ENCODE measurements around the gene LRBA. TPM values are rescaled to one million over a fixed set of nuclear protein-coding genes. Genes with fewer than 3 reads are reported as not detected.

Gene LRBA
- total and polyA plus RNA-seq, 2 donors (not counting 3 experiments of a cell fraction or from before 2014, with no cell fraction given), result 18.0 to 35.1 TPM

DNA sequence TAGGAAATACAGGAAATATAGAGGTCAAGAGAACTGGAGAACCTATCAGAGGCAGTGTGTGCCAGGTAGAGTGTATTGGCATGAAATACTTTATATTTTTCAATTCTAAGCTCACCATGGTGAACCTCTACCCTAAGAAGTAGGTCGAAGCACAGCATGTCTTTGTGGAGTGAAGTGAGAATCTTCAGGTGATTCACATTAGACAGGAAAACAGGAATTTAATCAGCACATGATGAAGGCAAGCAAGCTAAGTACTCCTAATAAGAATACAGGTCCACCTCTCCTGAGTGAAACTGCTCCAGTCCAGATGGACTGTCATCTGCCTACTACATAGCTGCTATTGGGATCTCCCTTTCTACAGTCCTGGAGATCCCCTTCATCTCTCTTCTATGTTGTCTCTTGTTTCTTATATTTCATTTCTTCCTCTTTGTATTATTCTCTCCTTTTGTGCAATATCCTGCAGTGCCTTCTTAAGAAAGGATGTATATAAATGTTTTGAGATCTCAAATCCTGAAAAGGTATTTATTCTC, 159.0 kb downstream of the LRBA start:
- H4K20me1 ChIP-seq (replicated peaks; ENCODE audit: control insufficient read depth, extremely low read depth, insufficient read depth, low read length), result no peaks in the 10 kb centered on the region
- H3K4me1 ChIP-seq (ENCODE audit: control insufficient read depth, extremely low read depth, insufficient read depth, low read length), result no peaks in the 10 kb centered on the region
- ChIA-PET POLR2A (no interaction called here), CTCF (interaction anchor here (1.4 to 5.5 kb wide), 2 partner anchors 11 to 558 kb away, joined by 5 to 44 read pairs; no protein-coding TSS in a partner anchor)
- H3K9me3 ChIP-seq (replicated peaks; ENCODE audit: control insufficient read depth, insufficient read depth, low read length), result no peaks in the 10 kb centered on the region
- no peak overlapping the region for H3K4me3 ChIP-seq (replicated peaks in 1 of 3; ENCODE audit: insufficient read depth in 1 of 3, low read depth in 1 of 3, low read length in 3 of 3)
- no peak overlapping the region for H3K4me2 ChIP-seq (ENCODE audit: insufficient read depth, low read length)
- H3K36me3 ChIP-seq (ENCODE audit: control insufficient read depth in 2 of 2, extremely low read depth in 1 of 2, insufficient read depth in 2 of 2, low read length in 2 of 2), result no peaks in the 10 kb centered on the region
- no peaks in the 10 kb centered on the region for H3K9me1 ChIP-seq (replicated peaks; ENCODE audit: control insufficient read depth, extremely low read depth, insufficient read depth, low read length)
- no peak for FAIRE-seq
- H3K27me3 ChIP-seq (ENCODE audit: control insufficient read depth in 2 of 2, insufficient read depth in 2 of 2, low read length in 2 of 2), result no peaks in the 10 kb centered on the region
- TF ChIP-seq POLR2AphosphoS5 (IDR thresholded peaks at IDR 0.05; ENCODE audit: insufficient read depth, low read depth, low read length), result no peak
- no peak for TF ChIP-seq POLR2A (IDR thresholded peaks at IDR 0.05; ENCODE audit: low read depth, low read length)
- TF ChIP-seq EZH2 (IDR thresholded peaks at IDR 0.05; ENCODE audit: borderline replicate concordance, low read depth, low read length, severe bottlenecking), result no peak
- TF ChIP-seq MYC (IDR thresholded peaks at IDR 0.05; ENCODE audit: low read depth, low read length), result no peak
- no peak for TF ChIP-seq CTCF (IDR thresholded peaks at IDR 0.05; ENCODE audit: extremely low read depth in 1 of 2, insufficient read depth in 1 of 2, low read depth in 1 of 2, low read length in 2 of 2)
- TF ChIP-seq JUN (IDR thresholded peaks at IDR 0.05; ENCODE audit: borderline replicate concordance, insufficient read depth, insufficient read length, low read depth), result no peak
- TF ChIP-seq MAX (IDR thresholded peaks at IDR 0.05; ENCODE audit: insufficient read depth, insufficient read length), result no peak
- TF ChIP-seq GATA2 (IDR thresholded peaks at IDR 0.05; ENCODE audit: insufficient read depth, insufficient read length, low read depth, low read length), result no peak
- TF ChIP-seq FOS (IDR thresholded peaks at IDR 0.05; ENCODE audit: borderline replicate concordance, insufficient read depth, low read length), result no peak
- H3K9ac ChIP-seq (replicated peaks; ENCODE audit: extremely low read depth, insufficient read depth, low read length), result no peak overlapping the region
- no TSS peak for BruUV-seq (replicated peaks)
- dilution Hi-C loops (cut with MboI; ENCODE audit: extremely low pct_ligation_motif_present, low sequenced_read_pairs), result no loop called here
- H3K79me2 ChIP-seq (ENCODE audit: control insufficient read depth, insufficient read depth, low read length), result no peaks in the 10 kb centered on the region
- DNase-seq (ENCODE audit: low read depth, low spot score), result peak; percentile 7
- intact Hi-C loops (cut with micrococcal nuclease), result no loop called here
- H3K27ac ChIP-seq (ENCODE audit: insufficient read depth, low read depth, low read length), result no peak overlapping the region
- no peak overlapping the region for H2AFZ ChIP-seq (ENCODE audit: low read depth, low read length)
